GM10266 (cell line): Measurements from ENCODE around the gene WNK1.
A peak's percentile ranks its signal among the peaks of the same experiment; 100 is the strongest.

Source experiments
- DNase-seq: peaks from one replicate; pipeline ENCODE4 v3.0.0; 2012; ENCODE audit errors: extremely low spot score
- TF ChIP-seq, protein P1 (sequence below): IDR thresholded peaks from 2 replicates; pipeline ENCODE4 v1.5.1; 2012; ENCODE audit warnings: mild to moderate bottlenecking, low read depth; ENCODE audit not compliant: control insufficient read depth, insufficient read depth; ENCODE audit errors: missing control alignments

The WNK1 gene

DNA sequence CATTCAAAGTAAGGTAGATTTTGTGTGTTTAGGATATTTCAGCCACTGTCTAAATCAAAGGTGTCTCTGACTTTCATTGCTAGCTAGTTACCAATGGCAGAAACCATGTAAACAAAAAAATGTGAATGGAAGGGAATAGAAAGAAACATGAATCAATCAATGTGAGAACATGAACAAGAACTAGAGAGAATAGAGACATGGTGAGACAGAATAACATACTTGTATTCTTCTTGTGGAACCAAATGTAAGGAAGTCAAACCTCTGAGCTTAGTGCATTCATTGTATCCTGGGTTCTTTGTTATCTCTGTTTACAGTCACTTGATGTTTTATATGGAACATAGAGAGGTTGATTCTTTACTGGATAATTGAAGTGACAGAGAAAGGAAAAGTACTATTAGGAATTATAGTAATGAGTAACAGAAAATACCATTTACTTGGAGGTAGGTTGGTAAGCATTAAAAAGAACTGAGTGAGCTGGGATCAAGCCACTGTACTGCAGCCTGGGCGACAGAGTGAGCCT is 2.6 kb upstream of the WNK1 start:
- TF ChIP-seq, protein P1, sequence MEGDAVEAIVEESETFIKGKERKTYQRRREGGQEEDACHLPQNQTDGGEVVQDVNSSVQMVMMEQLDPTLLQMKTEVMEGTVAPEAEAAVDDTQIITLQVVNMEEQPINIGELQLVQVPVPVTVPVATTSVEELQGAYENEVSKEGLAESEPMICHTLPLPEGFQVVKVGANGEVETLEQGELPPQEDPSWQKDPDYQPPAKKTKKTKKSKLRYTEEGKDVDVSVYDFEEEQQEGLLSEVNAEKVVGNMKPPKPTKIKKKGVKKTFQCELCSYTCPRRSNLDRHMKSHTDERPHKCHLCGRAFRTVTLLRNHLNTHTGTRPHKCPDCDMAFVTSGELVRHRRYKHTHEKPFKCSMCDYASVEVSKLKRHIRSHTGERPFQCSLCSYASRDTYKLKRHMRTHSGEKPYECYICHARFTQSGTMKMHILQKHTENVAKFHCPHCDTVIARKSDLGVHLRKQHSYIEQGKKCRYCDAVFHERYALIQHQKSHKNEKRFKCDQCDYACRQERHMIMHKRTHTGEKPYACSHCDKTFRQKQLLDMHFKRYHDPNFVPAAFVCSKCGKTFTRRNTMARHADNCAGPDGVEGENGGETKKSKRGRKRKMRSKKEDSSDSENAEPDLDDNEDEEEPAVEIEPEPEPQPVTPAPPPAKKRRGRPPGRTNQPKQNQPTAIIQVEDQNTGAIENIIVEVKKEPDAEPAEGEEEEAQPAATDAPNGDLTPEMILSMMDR, result no peak
- DNase-seq, result no peak

DNA sequence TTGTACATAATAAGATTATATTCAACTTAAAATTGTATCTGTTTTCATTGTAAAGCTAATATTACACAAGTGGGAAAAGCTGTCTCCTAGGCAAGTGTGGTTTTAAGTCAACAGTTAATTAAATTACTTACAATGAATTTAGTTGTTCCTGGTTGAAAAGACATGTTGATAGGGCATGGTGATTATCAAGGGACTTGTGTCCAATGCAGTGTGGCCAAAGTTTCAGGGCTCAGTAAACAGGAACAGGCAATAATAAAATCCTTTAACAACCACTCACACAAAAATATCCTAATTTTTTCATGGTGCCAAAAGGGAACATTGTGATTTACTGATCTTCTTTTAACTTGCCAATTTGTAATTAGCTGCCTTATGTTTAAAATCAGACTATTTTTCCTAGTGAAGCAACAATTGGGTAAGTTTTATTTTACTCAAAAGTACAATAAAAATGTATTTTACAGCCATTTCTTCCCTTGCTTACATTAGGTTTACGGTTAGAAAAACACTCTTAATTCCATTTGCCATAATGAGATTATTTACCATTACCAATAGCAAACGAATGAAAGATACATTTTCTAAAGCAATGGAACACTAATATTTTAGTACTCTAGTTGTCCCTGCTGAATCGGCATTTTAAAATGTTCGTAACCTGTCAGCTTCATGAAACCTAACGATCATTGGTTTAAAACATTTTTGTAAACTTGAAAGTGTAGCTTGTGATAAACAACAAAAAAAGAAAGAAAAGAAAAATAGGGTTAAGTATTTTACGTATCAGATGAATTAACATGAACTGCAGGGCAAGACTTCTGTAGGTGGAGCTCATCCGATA is 1.8 kb upstream of the WNK1 start:
- TF ChIP-seq, protein P1, result no peak
- no peak for DNase-seq

DNA sequence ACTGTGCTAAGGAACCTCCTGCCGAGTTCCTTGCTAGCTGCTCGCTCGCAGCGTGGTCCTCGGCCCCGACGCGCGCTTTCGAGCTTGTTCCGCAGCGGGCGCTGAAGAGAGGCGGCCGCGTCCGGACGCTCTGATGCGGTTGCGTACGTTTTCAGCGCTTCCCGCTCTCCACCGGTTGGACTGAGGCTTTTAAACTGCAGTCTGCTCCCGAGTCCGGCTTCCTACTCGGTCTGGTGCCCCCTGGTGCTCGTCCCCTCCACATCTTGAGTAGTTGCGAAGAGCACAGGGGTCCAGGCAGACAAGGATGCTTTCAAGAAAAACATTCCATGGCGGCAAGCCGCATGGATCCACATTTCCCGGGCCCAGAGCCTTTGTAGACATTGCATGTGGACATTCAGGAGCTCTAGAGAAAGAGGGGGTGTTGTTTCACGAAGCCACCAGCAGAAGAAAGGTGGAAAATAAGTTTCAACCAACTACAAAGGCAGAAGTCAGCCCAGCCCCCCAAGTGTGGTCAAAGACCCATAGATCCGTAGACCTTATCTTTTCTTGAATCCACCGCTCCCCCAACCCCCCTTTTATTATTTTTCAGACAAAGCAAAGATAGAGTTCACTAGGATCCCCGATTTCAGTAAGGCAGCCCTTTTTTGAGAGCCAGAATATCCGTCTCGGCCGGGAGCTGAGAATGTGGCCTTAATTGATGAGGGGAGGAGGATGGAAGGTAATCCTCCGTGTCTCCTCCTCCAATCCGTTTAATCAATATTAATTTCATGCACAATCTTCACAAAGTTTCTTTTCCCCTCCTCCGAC is 984 bp upstream of the WNK1 start:
- peak; percentile 80 for DNase-seq
- TF ChIP-seq, protein P1, result peak; percentile 74

DNA sequence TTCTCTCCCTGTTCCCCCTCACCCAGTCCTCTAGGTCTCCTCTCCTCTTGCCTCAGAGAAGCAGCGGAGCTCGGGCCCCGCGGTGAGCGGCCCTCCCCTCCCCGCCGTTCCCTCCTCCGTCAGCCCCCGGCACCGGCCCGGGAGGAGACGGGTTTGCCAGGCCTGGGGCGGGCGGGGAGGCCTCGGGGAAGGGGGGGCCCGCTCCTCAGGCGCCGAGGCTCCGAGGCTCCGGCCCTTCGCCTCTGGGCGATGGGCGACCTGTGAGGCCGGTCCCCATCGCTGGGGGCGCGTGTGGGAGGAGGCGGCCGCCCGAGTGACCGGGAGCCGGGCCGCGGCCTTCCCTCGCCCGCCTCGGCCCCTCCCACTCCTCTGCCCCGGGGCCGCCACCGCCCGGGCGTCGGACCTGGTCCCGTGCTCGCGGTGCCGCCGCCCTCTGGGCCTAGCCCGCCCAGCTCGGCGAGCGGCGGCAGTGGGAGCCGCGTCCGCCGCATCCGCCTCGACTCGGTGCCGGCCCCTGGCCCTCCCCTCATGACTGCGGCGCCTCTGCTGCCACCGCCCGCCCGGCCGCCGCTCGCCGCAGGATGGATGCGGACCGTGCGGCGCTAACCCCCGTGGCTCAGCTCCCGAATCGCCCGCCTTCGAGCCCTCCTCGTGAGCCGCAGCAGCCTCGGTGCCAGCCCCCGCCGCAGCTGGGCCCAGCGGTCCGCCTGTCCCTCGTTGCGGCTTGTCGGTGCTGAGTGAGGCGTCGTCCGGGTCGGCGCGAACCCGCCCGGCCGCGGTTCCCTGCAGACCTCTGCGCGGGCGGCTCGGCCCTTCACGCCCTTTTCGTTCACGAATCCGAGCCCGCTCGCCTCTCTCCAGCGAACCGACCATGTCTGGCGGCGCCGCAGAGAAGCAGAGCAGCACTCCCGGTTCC is 574 bp downstream of the WNK1 start:
- TF ChIP-seq, protein P1, result no peak
- peak; percentile 66 for DNase-seq

DNA sequence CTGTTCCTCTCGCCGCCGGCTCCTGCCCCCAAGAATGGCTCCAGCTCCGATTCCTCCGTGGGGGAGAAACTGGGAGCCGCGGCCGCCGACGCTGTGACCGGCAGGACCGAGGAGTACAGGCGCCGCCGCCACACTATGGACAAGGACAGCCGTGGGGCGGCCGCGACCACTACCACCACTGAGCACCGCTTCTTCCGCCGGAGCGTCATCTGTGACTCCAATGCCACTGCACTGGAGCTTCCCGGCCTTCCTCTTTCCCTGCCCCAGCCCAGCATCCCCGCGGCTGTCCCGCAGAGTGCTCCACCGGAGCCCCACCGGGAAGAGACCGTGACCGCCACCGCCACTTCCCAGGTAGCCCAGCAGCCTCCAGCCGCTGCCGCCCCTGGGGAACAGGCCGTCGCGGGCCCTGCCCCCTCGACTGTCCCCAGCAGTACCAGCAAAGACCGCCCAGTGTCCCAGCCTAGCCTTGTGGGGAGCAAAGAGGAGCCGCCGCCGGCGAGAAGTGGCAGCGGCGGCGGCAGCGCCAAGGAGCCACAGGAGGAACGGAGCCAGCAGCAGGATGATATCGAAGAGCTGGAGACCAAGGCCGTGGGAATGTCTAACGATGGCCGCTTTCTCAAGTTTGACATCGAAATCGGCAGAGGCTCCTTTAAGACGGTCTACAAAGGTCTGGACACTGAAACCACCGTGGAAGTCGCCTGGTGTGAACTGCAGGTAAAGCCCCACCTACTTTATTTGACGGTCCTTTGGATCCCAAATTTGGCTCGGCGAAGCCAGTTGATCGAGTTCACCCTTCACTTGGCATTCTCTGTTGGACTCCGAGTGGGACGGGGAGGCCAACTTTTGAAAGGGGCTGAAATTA is 1.5 kb downstream of the WNK1 start:
- TF ChIP-seq, protein P1, result no peak
- peak; percentile 31 for DNase-seq

DNA sequence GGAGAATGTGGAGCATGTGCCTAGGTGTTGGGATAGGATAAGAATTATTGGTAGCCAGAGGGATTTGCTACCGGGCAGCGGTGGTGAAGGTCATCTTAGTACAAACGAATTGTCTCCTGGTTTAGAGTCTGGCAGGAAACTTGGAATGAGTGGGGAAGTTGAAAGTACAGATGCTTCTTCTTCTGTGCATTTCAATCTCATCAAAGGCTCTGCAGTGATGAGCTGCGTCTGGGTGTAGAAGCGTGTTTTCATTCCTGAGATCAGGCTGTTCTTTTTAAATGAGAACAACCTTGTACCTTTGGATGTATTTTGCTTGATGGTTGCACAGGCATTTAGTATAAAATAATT is 2.1 kb downstream of the WNK1 start:
- TF ChIP-seq, protein P1, result no peak
- DNase-seq, result no peak
